Peyer's patch (tissue), 4 donors: ENCODE data around the gene RASGRP2.

Experiments used
- POLR2A ChIP-seq, 2 donors: fragments of 450-650 bp; IDR thresholded peaks; one replicate each; pipeline ENCODE4 v1.5.1; 2017; ENCODE audit warnings: antibody characterized with exemption in 2 of 2, mild to moderate bottlenecking in 2 of 2, moderate library complexity in 2 of 2
- TF ChIP-seq, protein P1 (sequence below), 6 experiments: fragments of 450-650 bp in 4 of 6; fragments of 200-600 bp in 2 of 6; sonication (generic) in 1 of 6; IDR thresholded peaks; one replicate each; pipeline ENCODE4 v1.5.1; 2017 to 2019; ENCODE audit warnings: antibody characterized with exemption in 6 of 6, mild to moderate bottlenecking in 3 of 6, moderate library complexity in 1 of 6

DNA sequence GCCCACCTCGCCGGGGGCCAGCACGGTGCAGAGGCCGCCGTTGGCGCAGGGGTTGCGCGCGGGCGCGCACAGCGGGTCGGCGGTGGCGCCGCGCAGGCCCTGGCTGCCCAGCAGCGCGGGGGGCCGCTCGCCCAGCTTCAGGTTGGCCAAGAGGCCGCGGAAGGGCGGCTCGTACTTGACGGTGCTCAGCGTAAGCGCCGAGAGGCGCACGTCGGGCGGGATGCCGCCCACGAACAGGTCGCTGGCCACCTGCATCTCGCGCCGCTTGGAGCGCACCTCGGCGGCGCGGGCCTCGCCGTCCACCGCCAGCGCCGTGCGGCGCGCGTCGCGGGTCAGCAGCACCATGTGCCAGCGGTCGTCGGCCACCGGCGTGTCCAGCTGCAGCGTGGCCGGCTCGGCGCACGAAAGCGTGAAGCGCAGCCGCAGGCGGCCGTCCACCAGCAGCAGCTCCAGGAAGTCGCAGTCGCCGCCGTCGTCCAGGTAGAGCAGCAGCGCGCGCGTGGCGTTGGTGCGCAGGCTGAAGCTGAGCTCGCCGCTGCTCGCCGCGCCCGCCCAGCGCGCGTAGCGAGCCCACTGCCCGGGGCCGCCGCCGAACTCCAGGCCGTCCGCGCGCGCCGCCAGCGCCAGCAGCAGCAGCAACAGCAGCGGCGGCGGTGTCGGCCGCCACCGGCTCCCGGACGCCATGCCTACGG lies 30.8 kb downstream of the RASGRP2 start:
- TF ChIP-seq, protein P1, sequence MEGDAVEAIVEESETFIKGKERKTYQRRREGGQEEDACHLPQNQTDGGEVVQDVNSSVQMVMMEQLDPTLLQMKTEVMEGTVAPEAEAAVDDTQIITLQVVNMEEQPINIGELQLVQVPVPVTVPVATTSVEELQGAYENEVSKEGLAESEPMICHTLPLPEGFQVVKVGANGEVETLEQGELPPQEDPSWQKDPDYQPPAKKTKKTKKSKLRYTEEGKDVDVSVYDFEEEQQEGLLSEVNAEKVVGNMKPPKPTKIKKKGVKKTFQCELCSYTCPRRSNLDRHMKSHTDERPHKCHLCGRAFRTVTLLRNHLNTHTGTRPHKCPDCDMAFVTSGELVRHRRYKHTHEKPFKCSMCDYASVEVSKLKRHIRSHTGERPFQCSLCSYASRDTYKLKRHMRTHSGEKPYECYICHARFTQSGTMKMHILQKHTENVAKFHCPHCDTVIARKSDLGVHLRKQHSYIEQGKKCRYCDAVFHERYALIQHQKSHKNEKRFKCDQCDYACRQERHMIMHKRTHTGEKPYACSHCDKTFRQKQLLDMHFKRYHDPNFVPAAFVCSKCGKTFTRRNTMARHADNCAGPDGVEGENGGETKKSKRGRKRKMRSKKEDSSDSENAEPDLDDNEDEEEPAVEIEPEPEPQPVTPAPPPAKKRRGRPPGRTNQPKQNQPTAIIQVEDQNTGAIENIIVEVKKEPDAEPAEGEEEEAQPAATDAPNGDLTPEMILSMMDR (IDR thresholded peaks at IDR 0.05): no peak
- no peak for TF ChIP-seq POLR2A (IDR thresholded peaks at IDR 0.05)
